AML-193 (cell line): ENCODE data around the gene FOSL2.

Source experiments
- DNase-seq, 2 experiments: peaks; one replicate each; lab custom pipeline; 2025; lab: John Stamatoyannopoulos, UW

The FOSL2 gene

DNA sequence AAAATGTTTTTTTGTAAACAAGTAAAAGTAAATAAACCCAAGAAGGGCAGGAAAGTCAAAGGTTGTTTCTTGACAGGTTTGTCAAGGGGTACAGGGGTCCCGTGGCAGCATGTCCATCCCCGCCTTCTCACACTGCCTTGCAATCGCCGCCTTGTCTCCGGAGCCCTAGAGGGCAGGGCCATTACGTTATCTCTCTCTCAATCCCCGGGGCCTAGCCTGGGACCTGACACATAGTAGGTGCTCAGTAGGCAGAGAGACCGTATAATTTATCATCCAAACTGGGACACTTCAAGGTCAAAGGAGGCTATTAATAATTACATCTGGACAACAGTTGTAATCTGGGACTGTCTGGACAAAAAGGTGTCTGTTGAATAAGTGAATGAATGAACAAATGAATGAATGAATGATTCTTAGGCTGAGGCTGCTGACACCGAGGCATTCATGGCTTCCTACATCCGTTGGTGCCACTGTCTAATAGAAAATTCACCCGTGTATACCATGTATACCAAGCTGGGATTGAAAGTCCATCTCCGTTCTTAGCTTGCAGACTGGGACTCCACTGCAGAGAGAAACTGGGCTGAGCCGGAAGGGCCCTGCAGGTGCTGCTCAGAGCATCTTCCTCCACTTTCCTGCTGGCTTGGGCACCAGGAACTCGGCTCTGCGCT lies 58.4 kb downstream of the FOSL2 start:
- no peak for DNase-seq

DNA sequence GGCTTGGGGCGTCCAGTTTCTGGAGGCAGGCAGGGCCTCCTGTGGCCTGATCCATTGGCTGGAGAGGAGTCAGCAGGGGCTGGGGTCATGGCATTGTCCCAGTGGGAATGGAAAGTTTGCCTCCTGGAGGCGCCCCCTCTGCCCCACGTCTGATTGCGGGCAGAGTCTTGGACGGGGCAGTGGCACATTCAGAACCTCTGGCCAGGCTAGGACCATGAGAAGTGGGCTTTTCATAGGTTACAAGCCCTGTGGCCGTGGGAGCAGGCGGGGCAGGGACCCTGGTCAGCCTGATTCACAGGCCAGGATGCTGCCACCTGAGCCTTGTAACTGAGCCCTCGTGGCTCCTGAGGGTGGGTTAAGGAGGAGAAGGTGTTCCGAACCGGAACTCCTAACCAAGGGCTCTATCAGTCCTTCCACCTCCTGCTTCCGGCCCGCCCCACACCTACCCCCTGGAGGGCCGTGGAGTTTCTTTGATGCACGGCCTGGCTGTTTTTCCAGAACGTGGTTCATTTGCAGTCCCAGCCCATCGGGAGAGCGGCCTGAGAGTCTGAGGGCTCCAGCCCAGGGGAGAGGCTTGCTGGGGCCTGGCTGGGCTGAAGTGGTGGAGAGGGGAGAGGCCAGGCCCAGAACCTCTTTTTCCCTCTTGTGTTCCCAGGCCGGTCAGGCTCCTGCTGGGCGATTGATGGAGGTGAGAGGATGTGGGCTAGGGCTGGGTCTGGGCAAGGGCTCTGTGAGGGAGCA lies 59.3 kb downstream of the FOSL2 start:
- DNase-seq: no peak

DNA sequence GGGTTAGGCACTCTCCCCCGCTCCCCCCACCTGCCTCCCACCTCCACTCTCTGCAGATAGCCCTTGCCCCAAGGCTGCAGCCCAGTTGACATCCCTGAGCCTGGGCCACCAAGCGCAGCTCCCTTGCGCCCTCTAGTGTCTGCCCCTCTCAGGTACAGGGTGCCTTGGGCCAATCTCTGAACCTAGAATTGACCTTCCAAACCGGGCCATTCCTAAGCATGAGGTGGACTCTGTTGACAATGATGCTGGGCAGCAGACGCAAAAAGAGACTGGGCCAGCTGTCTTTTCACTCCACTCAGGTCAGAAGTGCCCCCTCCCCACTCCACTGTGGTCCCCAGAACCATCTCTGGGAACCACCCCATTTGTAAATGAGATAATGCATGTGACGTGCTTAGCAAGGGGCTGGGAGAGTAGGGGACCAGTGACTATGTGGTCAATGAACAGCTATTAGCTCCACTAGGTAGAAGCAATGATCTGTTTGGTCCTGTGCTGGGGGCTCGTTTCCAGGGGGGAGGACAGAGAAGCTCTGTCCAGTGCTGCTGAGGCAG lies 60.0 kb downstream of the FOSL2 start:
- peak; percentile 44 to 52 for DNase-seq

DNA sequence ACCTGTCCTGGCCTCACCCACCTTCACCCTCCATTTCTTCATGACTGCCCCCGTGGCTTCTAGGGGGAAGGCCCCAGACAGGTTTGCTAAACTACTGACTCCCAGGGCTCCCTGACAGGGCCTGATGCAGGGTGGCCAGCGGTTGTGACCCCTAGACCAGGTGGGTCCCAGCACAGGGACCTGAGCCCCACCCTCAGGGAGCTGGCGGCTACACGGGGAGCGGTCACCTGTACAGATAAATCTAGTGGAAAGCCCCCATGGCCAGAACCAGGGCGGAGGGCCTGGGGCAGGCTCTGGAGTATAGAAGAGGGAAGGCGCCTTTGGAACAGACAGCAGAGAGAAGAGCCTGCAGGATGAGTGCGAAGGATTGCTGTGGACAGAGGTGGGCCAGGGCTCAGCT lies 60.7 kb downstream of the FOSL2 start:
- DNase-seq: no peak

DNA sequence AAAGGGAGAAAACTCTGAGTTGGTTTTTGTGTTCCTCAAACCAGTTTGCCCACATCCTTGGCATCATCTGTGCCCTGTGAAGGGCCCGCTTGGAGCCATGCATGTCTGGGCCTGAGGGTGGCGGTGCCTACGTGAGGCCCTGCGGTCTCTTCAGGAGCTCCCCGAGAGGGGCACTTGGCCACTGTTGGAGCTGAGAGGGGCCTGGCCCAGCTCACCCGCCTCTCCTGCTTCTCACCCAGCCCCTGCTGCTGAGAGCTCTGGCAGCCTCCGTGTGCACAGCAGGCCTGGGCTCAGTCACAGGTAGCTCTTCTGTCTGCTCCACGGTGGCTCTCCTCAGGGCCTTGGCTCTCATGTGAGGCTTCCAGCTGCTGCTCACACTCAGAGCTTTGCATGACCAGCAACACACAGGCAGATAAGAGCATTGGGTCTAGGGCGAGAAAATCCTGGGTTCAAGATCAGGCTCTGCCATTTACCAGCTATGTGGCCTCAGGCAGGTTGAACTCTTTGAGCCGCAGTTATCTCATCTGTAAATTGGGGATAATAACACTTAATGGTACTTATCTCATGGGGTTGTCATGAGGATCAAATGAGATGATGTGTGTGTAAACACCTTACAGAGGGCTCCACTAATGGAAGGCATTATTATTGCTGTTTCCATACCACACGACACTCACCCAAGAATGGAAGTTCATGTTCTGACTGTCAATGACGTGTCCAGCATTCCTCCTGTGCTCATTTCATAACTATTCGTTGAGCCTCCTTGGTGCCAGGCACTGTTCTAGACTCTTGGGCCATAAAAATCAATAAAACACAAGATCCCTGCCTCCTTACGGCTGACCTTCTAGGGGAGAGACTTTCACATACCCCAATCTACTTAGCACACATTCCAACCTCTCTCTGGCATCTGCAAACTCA lies 61.6 kb downstream of the FOSL2 start:
- DNase-seq: no peak

DNA sequence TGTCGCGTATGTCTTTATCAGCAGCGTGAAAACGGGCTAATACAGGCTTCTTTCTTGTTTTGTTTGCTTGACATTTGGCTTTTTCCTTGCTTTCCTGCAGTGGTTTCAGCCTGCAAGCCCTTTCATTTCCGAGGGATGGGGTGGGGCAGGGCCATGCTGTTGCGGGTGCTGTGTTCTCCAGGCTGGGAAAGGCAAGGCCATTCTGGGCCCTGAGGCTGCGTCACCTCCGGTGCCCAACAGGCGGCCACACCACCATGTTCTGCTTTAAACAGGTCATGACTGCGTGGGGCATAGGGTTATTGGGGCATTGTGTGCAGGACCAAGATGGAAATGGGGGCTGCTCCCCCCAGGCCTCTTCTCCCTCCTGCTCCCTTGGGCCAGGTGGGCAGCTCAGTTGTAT lies 64.6 kb downstream of the FOSL2 start:
- DNase-seq: no peak

DNA sequence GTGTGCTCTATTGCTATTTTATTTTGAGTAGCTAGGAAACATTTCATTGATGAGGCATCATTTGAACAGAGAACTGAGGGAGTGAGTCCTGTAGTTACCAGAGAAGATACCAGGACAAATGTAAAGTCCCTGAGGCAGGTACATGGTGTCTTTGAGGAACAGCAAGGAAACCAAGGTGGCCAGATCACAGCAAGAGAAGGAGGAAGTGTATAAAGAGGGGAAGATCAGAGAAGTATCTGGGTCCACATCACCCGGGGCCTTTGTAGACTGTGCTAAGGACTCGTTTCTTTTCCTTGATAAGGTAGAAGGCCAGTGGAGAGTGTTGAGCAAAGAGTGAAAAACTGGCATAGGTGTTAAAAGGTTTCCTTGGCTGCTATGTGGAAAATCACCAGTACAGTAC lies 68.4 kb downstream of the FOSL2 start:
- DNase-seq: no peak

DNA sequence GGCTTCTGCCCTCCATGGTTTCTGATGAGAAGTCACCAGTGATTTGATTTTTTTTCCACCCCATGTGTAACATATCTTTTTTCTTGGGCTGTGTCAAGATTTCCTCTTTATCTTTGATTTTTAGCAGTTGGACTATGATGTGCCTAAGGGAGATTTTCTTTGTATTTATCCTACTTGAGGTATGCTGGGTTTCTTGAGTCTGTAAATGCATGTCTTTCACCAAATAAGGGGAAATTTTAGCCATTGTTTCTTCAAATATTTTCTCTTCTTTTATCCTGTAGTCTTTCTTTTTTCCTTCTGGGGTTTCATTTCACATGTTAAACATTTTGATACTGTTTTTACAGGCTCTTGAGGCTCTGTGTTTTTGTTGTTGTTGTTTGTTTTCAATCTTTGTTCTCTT lies 69.5 kb downstream of the FOSL2 start:
- DNase-seq: no peak

DNA sequence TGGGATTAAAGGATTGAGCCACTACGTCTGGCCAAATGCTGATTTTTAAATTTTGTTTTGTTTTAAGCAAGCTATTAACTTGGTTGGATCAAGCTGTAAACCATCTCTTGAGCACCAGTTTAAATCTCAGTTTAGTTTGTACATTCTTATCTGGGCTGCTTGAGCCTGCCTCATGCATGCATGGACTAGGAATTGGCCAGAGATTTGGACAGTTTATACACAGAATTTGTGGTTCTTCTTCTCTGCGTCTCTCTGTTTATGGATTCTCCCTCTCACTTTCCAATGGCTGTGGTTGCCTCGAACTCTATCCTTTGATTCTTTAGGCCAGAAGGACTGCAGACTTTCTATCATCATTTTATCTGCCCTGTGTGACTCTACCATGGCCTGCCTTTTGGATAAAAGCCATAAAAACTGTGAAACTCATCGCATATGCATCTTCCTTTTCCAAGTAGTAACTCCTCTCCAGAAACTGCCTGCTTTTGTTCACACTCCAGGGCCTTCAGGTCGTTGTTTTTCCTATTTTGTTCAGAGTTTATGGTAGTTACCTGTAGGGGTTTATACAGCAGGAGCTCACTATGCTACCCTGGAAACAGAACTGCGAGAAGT lies 70.7 kb downstream of the FOSL2 start:
- DNase-seq: no peak

DNA sequence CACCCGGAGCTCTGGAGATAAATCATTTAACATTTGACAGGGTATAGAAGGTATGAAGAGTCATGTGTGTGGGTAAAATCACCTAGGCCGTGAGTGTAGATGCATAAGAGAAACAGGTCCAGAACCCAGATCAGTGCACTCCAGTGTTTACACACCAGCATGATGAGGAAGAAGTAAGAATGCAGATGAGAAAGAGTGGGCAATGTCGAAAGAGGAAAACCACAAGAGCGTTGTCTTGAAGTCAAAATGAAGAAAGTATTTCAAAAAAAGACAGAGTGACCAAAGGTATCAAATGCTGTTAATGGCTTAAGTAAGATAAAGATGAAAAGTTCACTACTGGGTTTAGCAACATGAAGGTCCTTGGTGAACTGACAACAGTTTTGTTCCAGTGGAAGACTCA lies 71.2 kb downstream of the FOSL2 start:
- peak; percentile 90 to 94 for DNase-seq

DNA sequence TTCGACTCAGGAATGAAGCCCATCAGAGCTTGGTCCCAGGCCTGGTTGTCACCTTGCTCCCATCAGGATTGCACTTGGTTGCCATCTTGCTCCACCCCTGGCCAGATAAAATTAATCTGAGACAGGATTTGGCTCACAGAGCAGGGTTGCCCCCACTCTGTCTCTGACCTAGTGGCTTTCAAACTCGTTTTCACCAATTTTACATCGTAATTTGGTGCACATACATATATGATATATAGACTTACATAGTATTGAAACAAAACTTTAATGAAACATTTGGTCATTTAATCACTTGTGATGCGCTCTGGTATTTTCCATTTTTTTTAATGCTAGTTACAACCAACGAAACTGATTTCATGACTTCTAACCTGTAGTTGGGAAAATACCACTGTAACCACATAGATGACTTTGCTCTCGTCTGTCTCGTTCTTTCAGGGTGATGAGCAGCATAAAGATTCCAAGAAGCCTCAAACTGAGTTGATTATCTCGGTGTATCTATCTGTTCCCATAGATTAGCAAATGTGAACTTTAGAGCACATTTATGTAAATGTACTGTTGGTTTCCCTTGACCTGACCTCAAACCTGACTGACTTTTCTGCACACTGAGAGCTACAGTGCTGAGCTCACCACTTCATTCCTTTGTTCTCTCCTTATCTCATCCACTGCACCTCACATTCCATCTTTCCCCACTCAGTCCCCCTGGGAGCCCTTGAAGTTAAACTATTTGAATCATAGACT lies 72.7 kb downstream of the FOSL2 start:
- no peak for DNase-seq
